Common myeloid progenitor, CD34-positive (primary cell): Measurements from ENCODE around the gene RAB3B. TPM values are rescaled to one million over a fixed set of nuclear protein-coding genes. Genes with fewer than 3 reads are reported as not detected.

Experiments
- CTCF ChIA-PET: fragments of 350-600 bp; sonication (Branson Sonifier 250); formaldehyde crosslinking; loops from one replicate; lab custom pipeline; 2021; ENCODE audit warnings: antibody characterized with exemption; lab: Charles Lee
- POLR2A ChIA-PET: fragments of 350-600 bp; sonication (Branson Sonifier 250); formaldehyde crosslinking; loops from one replicate; lab custom pipeline; 2021; ENCODE audit warnings: antibody characterized with exemption; lab: Charles Lee
- DNase-seq, 3 donors: peaks; one replicate each; pipeline versions ENCODE4 v3.0.0 to v3.0.0-alpha.2; 2013
- H3K27ac ChIP-seq, 2 experiments: 1 replicate in 1 of 2; 2 replicates in 1 of 2; pipeline ENCODE4 v1.7.0; 2013; ENCODE audit warnings: inconsistent platforms in 2 of 2, low read length in 2 of 2, mild to moderate bottlenecking in 2 of 2, low read depth in 1 of 2, moderate library complexity in 1 of 2; ENCODE audit not compliant: severe bottlenecking in 2 of 2, insufficient read depth in 1 of 2, poor library complexity in 1 of 2
- H3K27me3 ChIP-seq, 5 experiments: replicated peaks in 2 of 5; 1 replicate in 3 of 5; 2 replicates in 2 of 5; pipeline versions ENCODE4 v1.6.1 to v1.7.0; 2013; ENCODE audit warnings: low read length in 4 of 5, mild to moderate bottlenecking in 2 of 5, moderate library complexity in 2 of 5, inconsistent platforms in 1 of 5; ENCODE audit not compliant: insufficient read depth in 5 of 5, control insufficient read depth in 4 of 5
- H3K36me3 ChIP-seq, 4 experiments: 1 replicate in 2 of 4; 2 replicates in 2 of 4; pipeline versions ENCODE4 v1.6.1 to v1.7.0; 2013; ENCODE audit warnings: low read length in 3 of 4, control low read depth in 1 of 4, mild to moderate bottlenecking in 1 of 4; ENCODE audit not compliant: control insufficient read depth in 4 of 4, insufficient read depth in 4 of 4
- H3K4me1 ChIP-seq, 4 experiments: 1 replicate in 3 of 4; 2 replicates in 1 of 4; pipeline versions ENCODE4 v1.6.1 to v1.7.1; 2013; ENCODE audit warnings: low read length in 3 of 4, mild to moderate bottlenecking in 3 of 4, control low read depth in 1 of 4, inconsistent platforms in 1 of 4, moderate library complexity in 1 of 4; ENCODE audit not compliant: control insufficient read depth in 4 of 4, insufficient read depth in 4 of 4; ENCODE audit errors: control extremely low read depth in 1 of 4
- H3K4me3 ChIP-seq, 7 experiments: 1 replicate in 4 of 7; 2 replicates in 3 of 7; pipeline versions ENCODE4 v1.5.1 to v1.7.0; 2013; ENCODE audit warnings: mild to moderate bottlenecking in 7 of 7, low read length in 6 of 7, moderate library complexity in 6 of 7, inconsistent platforms in 2 of 7, low read depth in 2 of 7, control low read depth in 1 of 7; ENCODE audit not compliant: insufficient read depth in 4 of 7, control insufficient read depth in 1 of 7; ENCODE audit errors: extremely low read depth in 1 of 7
- H3K9me3 ChIP-seq, 5 experiments: 1 replicate in 4 of 5; 2 replicates in 1 of 5; pipeline versions ENCODE4 v1.6.1 to v1.7.1; 2013; ENCODE audit warnings: low read length in 4 of 5, mild to moderate bottlenecking in 2 of 5, inconsistent platforms in 1 of 5, low read depth in 1 of 5, moderate library complexity in 1 of 5; ENCODE audit not compliant: control insufficient read depth in 4 of 5, insufficient read depth in 2 of 5; ENCODE audit errors: control extremely low read depth in 1 of 5
- WGBS: methylation state at CpG from one replicate; pipeline ENCODE4 v1.1.5; 2013; ENCODE audit not compliant: insufficient coverage; 5-methylcytosine and 5-hydroxymethylcytosine counted together
- polyA plus RNA-seq: library from polyadenylated mRNA; unstranded; fragments of 120-200 nt; gene quantifications from one replicate; pipeline ENCODE4 v1.2.1, GENCODE V29; 2013

The RAB3B gene
- polyA plus RNA-seq: 0.03 TPM

- H3K4me3 ChIP-seq: peak within 1 kb of the TSS; percentile 25 to 73 (median 56)
- peaks cover 2 to 5% (median 3%) of the 10 kb centered on the region in 4 experiments for H3K4me1 ChIP-seq
- under 1% methylated on average over 44 of the region's 46 CpGs for WGBS
- CTCF ChIA-PET: interaction anchor here (1.0 to 1.5 kb wide), 2 partner anchors 9 to 94 kb away, joined by 3 read pairs; no protein-coding TSS in a partner anchor
- no peaks in the 10 kb centered on the region for H3K9me3 ChIP-seq
- peak; percentile 42 to 68 (median 60) for DNase-seq
- POLR2A ChIA-PET: no interaction called here
- no peaks in the 10 kb centered on the region for H3K36me3 ChIP-seq
- H3K27ac ChIP-seq: no peak within 1 kb of the TSS
- H3K27me3 ChIP-seq: peaks cover 2 to 49% (median 19%) of the 10 kb centered on the region in 5 experiments
These were observed at the start of gene RAB3B for GRCh38 chr1:51990478-51990965. Gene RAB3B, minus strand, starts transcription at chr1:51990700. Its CDS starts 13,583 bp downstream, at chr1:51977117.

- no CpG with 5 or more reads among the region's 1 CpG for WGBS
- Histone ChIP-seq H3K4me3 (no peak overlapping the region), H3K36me3 (peaks cover 3 to 26% (median 15%) of the 10 kb centered on the region in 4 experiments), H3K27ac (no peak overlapping the region), H3K9me3 (no peaks in the 10 kb centered on the region), H3K4me1 (peaks cover 0 to 6% (median 1%) of the 10 kb centered on the region in 4 experiments), H3K27me3 (no peaks in the 10 kb centered on the region)
- ChIA-PET CTCF (no interaction called here), POLR2A (no interaction called here)
- DNase-seq: no peak
These were observed 47.4 kb upstream of the RAB3B start for GRCh38 chr1:52037909-52038308.

GRCh38 chr1:52037402-52037814 lies 46.9 kb upstream of the RAB3B start:
- Histone ChIP-seq H3K27me3 (no peaks in the 10 kb centered on the region), H3K4me1 (peaks cover 0 to 11% (median 6%) of the 10 kb centered on the region in 4 experiments), H3K36me3 (peaks cover 3 to 26% (median 15%) of the 10 kb centered on the region in 4 experiments), H3K27ac (no peak overlapping the region), H3K4me3 (no peak overlapping the region), H3K9me3 (no peaks in the 10 kb centered on the region)
- WGBS: 92% methylated on average over 4 of the region's 5 CpGs
- POLR2A ChIA-PET: no interaction called here
- CTCF ChIA-PET: no interaction called here
- DNase-seq: no peak

- H3K4me1 ChIP-seq: peaks cover 0 to 22% (median 13%) of the 10 kb centered on the region in 4 experiments
- ChIA-PET POLR2A (no interaction called here), CTCF (no interaction called here)
- peaks cover 0 to 13% (median 7%) of the 10 kb centered on the region in 4 experiments for H3K36me3 ChIP-seq
- no CpG with 5 or more reads among the region's 2 CpGs for WGBS
- H3K4me3 ChIP-seq: peak overlapping the region in 6 of 7 experiments; percentile 72 to 94 (median 88)
- H3K27me3 ChIP-seq: no peaks in the 10 kb centered on the region
- no peaks in the 10 kb centered on the region for H3K9me3 ChIP-seq
- DNase-seq: no peak
- H3K27ac ChIP-seq: peak overlapping the region; percentile 64 to 92
These were observed 43.5 kb upstream of the RAB3B start for GRCh38 chr1:52034050-52034384.

GRCh38 chr1:52033190-52034049 lies 42.9 kb upstream of the RAB3B start, which contains the start of gene KTI12:
Gene KTI12, minus strand, starts transcription at chr1:52033810. Its CDS starts 49 bp downstream, at chr1:52033761.
- Histone ChIP-seq H3K27ac (peak within 1 kb of the TSS; percentile 64 to 92), H3K9me3 (no peaks in the 10 kb centered on the region), H3K36me3 (peaks cover 0 to 9% (median 6%) of the 10 kb centered on the region in 4 experiments), H3K4me3 (peak within 1 kb of the TSS; percentile 72 to 94 (median 86)), H3K27me3 (no peaks in the 10 kb centered on the region), H3K4me1 (peaks cover 0 to 22% (median 13%) of the 10 kb centered on the region in 4 experiments)
- POLR2A ChIA-PET: interaction anchor here (0.6 to 0.7 kb wide), 2 partner anchors 22 to 26 kb away, joined by 3 to 4 read pairs; partner anchors contain the start of gene TXNDC12
- CTCF ChIA-PET: no interaction called here
- under 1% methylated on average over 71 of the region's 78 CpGs for WGBS
- DNase-seq: peak; percentile 95 to 97 (median 96)

GRCh38 chr1:52032785-52033131 lies 42.3 kb upstream of the RAB3B start:
- 12% methylated on average over 22 of the region's 24 CpGs for WGBS
- H3K27me3 ChIP-seq: no peaks in the 10 kb centered on the region
- ChIA-PET CTCF (no interaction called here), POLR2A (interaction anchor here (0.6 to 0.7 kb wide), 2 partner anchors 22 to 26 kb away, joined by 3 to 4 read pairs; partner anchors contain the start of gene TXNDC12)
- H3K4me3 ChIP-seq: peak overlapping the region; percentile 72 to 94 (median 86)
- DNase-seq: peak in 2 of 3 donors; percentile 3 to 15
- no peaks in the 10 kb centered on the region for H3K9me3 ChIP-seq
- H3K36me3 ChIP-seq: peaks cover 2 to 6% (median 3%) of the 10 kb centered on the region in 4 experiments
- peak overlapping the region; percentile 64 to 92 for H3K27ac ChIP-seq
- peaks cover 0 to 22% (median 13%) of the 10 kb centered on the region in 4 experiments for H3K4me1 ChIP-seq
